ENCODE results near the gene HUS1.
"Not testable (repeated sequence)": the region's sequence is repeated elsewhere in the genome, so short reads cannot be mapped to it uniquely, and the experiment has no call there.

DNA sequence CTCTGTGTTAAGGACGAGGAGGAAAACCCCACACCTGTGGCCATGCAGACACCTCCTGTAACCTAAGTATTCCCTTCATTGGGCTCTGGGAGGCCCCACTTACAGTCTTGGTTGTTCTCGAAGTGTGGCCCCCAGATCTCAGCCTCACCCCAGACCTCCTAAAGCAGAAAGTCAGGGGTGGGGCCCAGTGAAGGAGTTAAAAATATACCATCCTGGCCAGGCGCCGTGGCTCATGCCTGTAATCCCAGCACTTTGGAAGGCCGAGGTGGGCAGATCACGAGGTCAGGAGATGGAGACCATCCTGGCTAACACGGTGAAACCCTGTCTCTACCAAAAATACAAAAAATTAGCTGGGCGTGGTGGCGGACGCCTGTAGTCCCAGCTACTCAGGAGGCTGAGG, 36.8 kb downstream of the HUS1 start:
- not testable (repeated sequence) for TF ChIP-seq CTCF, POLR2A (IDR thresholded peaks at IDR 0.05)
